ENCODE data around the gene IRF1.

DNA sequence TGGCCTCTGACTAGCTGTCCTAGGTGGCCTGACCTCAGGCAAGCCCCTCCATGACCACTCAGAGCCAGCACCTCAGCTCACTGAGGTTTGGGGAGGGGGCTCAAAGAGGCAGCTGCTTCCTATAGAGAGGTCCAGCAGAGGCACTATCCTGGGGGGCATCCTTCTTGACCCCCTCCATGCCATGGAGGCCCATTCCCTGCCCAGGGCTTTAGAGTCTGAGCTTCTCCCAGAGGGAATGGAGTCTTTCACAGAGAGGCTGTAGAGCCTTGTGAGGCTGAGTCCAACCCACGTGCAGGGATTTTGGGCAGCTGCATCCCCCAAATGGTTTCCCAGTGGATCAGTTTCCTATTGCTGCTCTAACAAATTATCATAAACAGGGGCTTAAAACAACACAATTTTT lies 16.9 kb downstream of the IRF1 start:
- TF ChIP-seq, protein P1, sequence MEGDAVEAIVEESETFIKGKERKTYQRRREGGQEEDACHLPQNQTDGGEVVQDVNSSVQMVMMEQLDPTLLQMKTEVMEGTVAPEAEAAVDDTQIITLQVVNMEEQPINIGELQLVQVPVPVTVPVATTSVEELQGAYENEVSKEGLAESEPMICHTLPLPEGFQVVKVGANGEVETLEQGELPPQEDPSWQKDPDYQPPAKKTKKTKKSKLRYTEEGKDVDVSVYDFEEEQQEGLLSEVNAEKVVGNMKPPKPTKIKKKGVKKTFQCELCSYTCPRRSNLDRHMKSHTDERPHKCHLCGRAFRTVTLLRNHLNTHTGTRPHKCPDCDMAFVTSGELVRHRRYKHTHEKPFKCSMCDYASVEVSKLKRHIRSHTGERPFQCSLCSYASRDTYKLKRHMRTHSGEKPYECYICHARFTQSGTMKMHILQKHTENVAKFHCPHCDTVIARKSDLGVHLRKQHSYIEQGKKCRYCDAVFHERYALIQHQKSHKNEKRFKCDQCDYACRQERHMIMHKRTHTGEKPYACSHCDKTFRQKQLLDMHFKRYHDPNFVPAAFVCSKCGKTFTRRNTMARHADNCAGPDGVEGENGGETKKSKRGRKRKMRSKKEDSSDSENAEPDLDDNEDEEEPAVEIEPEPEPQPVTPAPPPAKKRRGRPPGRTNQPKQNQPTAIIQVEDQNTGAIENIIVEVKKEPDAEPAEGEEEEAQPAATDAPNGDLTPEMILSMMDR (IDR thresholded peaks at IDR 0.05 in 4 of 5, conservative IDR thresholded peaks at IDR 0.05 in 1 of 5): no peak
- TF ChIP-seq POLR2A (IDR thresholded peaks at IDR 0.05): no peak

Data from gastrocnemius medialis (tissue), 4 donors.